CD1c-positive myeloid dendritic cell (primary cell): ENCODE measurements around the gene MOB3B.
"Not testable (repeated sequence)": the region's sequence is repeated elsewhere in the genome, so short reads cannot be mapped to it uniquely, and the experiment has no call there.

Source experiments
- DNase-seq: peaks from one replicate; pipeline ENCODE4 v3.0.0-alpha.2; 2016; ENCODE audit errors: extremely low spot score

The MOB3B gene

DNA sequence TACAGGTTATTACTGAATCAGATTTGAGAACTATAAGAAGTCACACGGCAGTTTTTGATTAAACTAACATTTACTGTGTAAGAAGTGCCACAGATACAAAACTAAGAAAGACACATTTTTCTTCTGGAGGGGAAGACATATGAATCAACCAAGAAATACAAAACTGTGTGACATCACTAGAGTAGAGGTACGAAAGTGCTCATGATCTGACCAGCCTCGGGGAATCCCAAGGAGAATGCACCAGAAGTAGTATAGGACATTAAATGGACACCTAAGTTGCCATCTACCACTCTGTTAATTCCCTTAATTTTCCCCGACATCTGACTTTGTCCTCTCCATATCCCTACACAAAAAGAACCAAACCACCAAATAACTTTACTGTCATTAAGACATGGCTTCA lies 10.8 kb downstream of the MOB3B start:
- DNase-seq = no peak

DNA sequence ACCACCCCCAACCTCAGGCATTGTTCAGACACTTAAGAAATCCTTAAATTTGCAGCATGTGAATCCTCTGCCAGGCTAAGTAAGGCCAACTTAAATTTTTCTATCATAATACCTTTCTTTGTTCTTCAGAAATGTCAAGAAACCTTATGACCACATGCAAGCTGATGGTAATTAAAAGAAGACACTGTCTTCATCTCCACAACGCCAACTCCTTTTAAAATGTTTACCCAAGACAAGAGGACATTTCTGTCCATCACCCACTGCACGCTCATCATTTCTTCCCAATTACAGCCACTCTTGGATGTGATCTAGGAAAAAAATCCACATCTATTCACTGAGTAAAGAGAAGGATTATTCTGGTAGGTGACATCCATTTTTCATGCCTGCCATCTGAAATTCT lies 11.6 kb downstream of the MOB3B start:
- DNase-seq = no peak

DNA sequence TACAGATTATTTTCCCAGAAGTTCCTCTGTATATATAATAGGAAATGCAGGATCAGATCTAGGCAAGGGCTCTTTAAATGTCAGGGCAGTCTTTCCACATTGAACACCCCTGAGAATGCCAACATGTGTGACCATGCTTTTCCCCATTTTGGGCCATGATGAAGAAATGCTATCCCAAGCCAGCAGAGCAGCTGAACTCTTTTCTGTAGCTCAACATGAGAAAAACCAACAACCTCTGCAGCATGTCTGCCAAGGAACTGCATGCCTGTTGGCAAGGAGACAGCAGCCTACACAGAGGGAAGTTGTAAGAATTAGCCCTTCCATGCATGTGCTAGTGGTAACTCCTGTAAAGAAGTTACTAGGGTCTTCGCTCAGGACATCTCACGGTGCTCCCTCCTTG lies 15.1 kb downstream of the MOB3B start:
- DNase-seq = peak; percentile 40

DNA sequence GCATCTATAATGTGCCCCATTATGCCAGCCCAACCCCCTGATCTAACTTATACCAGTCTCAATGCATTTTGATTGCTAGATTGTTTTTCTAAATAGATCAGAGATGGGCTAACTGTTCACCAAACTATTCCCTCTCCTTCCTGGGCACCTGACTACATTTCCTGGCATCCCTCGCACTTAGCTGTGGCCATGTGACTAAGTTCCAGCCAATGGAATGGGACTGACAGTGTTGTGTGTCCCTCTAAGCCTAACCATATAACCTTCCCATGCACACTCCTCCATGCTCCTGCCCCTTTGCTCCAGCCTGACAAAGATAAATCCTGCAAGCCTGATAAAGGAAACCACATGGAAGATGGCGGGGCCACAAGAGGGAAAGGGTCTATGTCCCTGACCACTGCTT lies 17.8 kb downstream of the MOB3B start:
- DNase-seq = no peak

DNA sequence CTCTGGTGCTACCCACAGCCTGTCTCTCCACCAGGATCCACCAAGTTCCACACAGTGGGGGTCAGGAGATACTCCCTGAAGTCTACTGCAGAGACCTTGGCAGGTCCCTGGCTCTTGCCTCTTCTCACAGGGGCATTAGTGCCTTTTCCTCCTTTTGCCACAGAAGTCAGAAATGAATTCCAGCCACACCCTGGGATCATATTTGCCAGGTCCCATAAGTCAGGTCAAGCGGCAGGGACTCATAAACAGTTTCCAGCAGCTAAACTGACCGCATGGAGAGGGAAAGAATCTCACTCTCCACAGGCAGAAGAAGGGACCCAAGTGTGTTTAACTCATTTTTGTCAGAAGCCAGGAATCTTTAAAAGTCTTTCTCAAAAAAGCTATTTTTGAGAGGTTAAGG lies 18.8 kb downstream of the MOB3B start:
- DNase-seq = no peak

DNA sequence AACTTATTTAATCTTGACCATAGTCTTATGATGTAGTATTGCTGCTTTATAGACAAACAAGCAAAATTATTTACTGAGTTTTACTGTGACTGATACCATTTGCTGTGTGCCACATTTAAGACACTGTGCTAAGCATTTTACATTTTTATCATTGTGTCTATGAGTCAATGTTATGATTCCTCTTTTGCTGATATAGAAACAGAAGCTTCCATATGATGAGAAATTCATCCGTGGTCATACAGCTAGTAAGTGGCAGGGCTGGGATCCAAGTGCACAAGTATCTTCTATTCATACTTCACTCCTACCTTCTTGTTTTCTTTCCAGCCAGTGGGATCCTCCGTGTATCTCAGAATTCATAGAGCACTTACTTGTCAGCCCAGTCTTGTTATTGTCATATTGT lies 22.6 kb downstream of the MOB3B start:
- no peak for DNase-seq

DNA sequence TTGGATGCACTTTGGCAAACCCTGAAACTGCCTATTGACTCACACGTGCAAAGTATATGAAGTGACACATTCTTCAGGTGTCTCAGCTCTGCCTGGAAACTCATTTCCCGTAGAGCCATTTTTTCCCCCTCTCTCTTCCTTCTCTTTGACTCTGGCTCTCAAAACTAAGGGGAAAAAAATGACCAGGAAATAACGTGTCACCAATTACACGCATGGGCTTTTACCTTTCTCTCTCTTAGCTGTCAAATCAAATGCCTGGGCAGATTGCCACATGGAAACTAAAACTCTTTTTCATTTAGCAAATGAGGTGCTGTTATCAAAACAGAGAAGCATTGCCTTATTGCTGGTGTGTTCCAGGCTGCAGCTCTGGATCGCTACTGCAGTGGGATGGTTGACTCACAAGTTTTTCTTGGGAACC lies 23.9 kb downstream of the MOB3B start:
- no peak for DNase-seq

DNA sequence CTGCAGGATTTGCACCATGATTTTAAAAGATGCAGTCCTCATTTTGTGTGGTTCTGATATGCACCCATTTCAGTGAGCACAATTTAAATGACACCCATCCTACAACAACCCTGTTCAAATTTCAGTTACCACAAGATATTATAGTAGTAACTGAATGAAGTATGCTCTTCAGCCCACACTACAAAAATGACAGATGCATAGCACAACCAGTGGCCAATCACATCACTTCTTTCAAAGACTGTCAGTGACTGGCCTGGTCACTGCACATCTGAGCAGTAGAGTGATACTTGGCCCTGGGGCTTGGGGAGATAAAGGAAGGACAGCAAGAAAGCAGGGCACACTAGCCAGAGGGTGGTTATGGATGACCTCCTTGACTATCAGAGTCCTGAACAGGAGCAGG lies 25.4 kb downstream of the MOB3B start:
- DNase-seq = no peak

DNA sequence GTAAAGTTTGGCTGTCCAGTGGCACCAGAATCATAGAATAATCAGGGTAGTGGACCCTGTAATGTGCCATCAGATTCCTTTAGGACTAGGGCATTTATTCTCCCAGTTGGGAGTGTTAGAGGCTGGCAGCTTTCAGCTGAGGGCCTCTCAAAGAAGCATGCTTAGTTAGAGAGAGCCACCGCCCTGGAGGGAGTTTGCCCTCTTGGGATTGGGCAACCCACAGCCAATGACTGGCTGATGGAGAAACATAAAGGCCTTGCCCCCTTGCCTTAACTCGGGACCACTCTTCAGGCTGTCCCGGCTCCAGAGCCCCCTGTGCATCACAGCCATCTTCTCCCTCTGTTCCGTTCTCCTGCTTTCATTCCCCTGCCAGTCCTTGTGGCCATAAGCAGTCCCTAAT lies 26.0 kb downstream of the MOB3B start:
- no peak for DNase-seq

DNA sequence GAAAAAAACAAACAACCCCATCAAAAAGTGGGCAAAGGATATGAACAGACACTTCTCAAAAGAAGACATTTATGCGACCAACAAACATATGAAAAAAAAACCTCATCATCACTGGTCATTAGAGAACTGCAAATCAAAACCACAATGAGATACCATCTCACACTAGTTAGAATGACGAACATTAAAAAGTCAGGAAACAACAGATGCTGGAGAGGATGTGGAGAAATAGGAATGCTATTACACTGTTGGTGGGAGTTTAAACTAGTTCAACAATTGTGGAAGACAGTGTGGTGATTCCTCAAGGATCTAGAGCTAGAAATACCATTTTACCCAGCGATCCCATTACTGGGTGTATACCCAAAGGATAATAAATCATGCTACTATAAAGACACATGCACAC lies 28.7 kb downstream of the MOB3B start:
- not testable (repeated sequence) for DNase-seq

DNA sequence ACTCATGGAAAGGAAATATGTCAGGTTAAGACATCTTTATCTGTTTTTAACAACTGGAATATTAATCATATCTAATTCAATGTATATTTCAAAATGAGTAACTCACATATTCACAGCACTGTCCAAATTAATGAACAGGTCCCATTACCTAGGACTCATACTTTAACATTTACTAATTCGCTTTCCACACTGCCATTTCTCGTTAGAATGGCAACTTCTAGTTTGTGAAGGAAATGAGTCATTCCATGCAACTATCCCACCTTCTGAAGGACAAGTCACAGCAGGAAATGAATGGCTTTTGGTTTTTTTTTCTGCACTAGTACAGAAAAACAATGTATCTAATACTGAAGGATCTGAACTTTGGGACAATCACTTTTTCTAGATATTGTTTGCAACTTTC lies 30.2 kb downstream of the MOB3B start:
- DNase-seq = peak; percentile 73

DNA sequence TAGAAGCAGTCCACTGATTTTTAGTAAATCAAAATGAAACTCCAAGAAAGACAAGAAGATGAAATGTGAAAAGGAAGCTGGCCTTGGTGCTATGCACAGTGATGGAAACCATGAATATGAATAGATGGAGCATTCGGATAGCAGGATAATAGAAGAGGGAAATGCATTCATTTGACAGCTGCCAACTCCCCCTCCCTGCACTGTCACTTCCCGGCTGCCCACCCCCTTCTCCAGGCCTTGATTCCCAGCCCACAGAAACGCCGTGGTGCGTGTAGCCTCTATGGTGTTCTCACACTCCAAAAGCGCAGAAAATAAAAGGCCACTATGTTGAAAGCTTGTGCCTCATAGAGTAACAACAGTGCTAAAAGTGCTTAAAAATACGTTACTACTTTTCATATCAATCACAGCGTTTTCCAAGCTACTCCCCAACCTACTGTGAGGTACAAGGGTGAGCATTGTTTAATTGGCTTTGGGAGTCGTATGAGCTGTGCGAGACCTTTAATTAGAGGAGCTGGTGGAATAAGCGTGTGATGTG lies 31.7 kb downstream of the MOB3B start:
- no peak for DNase-seq

DNA sequence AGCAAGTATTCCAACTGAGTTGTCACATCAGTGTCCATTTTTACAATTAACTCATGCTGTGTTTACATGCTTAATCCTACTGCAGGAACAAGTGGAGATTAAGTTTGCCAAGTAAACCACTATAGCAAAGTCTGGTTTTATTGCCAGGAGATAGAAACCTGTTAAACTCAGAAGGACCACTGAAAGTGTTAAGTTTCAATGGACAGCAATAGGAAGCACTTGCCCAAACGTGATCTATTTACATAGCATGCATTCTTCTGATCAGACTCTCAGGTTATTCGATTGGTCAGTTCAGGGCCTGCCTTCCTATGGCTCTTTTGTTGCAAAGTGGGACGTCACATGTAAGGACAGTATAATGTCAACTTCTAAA lies 33.5 kb downstream of the MOB3B start:
- no peak for DNase-seq

DNA sequence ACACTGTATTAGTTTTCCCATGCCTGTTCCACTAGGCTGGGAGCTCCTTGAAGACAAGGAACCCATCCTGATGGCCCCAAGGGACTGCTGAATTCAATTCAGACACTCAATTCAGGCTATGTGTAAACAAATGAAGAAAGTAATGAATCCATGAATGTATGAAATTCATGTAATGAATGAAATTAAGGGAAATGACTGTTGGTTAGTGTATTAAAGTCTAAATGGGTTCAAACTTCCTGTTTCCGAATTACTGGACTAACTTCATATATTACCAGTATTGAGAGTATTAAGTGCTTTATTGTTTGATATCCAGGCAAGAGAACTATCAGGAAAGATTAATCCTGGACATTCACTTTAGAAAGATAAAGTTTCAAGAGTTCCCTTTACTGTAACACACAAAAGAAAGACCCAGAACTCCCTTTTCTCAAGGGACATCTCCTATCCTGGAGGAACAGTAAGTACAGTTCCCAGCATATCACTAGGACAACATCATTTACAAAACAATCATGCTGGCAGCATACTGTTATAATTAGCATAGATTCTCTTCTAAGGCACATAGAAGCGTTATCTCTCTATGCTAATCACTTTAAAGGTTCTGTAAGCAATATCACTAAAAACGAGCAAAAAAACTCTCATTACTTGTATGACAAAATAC lies 34.0 kb downstream of the MOB3B start:
- DNase-seq = peak; percentile 44

DNA sequence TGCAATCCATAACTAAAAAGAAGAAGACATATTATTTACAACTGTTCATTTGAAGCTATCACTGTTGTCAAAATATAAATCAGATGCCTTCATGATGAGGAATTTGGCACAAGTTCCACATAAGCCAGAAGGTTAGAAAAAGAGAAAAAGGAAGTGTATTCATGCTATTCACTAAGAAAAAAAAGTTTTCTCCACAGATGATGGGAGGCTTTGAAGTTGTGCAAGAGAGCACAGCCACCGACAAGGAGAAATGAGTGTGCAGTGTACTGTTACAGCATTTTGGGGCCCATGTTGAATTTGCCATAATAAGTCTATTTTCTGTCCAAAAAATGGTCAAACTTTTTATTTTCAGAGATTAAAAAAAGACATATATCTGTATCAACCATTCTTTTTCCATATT lies 38.5 kb downstream of the MOB3B start:
- DNase-seq = peak; percentile 62

DNA sequence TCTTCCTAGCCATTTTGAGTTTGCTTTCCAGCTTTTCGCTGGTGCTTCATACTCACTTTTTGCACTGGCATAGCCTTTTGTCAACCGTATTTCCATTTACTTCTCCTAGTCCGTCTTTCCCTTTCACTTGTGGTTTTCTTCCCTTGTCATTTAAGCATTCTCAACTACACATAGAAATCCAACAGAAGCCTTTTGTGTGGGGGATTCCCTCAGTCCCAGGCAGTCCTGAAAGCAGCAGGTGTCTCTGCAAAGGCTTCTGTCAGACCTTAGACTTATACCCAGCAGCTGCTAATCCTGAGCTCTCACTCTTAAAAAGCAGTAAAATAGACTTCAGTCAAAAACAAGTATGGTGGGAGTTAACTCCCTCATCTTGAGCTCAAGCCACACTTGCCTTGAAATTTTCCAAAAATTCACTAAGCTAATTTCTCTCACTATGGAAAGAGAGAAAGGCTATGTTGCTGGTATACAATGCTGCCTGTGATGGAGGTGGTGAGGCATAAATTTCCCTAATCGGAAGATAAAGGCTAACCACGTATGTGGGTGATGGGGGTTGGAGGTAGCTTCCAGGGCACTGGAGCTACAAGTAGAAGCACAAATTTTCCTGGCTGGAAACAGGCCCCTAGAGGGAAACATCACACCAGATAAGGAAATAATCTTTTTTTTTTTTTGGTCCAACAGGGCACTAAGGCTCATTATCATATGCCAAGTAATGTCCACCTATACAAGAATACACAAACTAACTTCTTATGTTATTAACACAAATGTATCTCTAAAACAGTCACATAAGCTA lies 40.3 kb downstream of the MOB3B start:
- no peak for DNase-seq

DNA sequence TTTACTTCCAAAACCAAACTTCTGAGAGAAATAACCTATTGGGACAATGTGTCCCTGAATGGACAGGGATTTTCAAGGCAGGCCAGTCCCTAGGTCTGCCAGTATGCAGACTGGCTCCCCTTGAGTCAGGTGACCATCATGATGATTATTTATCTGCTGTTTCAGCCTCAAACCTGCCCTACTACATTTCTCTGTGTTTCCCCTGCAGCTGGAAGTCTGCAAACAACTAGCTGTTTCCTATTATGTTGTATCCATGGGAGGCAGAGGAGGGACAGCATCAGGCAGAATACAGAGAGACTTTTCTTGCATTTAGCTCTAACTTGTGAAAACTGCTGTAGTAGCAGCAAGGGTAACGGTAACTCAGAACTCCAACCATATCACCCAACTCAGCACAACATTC lies 41.7 kb downstream of the MOB3B start:
- no peak for DNase-seq

DNA sequence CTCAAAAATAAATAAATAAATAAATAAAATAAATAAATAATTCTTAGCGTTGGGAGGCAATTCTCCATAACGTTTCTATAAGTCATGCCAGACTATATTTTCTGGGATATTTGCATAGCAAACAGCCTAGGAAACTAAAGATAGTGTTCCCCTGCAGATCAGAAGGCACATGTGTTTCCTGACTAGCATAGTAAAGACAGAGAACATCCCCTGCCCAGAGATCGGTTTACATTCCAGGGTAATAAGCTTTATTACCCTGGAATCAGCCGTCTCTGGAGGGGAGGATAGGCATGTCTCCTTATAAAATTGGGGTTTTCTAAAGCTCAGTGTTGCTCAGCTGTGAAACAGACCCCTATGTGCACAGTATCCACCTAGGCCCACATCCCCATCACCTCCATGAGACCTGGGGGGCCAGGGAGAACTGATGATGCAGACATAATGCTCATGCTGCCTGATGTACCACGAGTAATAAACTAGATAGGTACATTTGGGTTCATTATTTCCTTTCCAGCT lies 42.4 kb downstream of the MOB3B start:
- DNase-seq = no peak

DNA sequence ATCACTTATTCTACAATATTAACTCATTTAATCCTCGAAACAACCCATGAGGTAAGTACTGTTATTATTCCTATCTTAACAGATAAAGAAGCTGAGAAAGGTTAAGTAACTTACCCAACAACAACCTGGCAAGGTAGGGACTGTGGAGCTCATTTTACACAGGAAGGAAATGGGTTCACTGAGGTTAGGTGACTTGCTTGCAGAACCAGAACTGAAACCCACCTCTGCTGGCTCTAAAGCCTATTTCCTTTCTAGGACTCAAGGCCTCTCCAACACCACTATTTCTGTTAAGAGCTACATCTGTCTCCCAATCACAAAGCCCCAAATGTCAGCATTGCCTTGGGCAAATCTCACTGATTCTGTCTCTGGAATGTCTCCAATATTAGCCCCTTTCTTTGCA lies 44.5 kb downstream of the MOB3B start:
- DNase-seq = peak; percentile 43

DNA sequence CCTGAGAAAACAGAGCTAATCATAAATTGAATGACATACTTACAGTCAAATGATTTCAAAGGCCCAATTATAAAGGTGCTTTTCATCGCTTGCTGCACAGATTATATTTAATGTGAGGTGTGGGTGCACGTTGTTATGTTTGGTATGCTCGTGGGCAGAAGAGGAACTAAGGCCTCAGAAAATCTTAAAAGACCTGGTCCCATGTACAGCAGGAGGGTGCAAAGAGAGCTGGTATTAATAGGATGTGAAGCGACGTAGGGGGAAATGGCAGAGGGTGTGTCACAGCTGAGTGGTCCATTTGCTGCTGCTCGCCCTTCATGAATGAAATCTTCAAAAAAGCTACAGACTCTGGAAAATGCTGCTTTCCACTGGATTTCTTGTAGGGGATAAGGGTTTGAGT lies 46.0 kb downstream of the MOB3B start:
- DNase-seq = no peak

DNA sequence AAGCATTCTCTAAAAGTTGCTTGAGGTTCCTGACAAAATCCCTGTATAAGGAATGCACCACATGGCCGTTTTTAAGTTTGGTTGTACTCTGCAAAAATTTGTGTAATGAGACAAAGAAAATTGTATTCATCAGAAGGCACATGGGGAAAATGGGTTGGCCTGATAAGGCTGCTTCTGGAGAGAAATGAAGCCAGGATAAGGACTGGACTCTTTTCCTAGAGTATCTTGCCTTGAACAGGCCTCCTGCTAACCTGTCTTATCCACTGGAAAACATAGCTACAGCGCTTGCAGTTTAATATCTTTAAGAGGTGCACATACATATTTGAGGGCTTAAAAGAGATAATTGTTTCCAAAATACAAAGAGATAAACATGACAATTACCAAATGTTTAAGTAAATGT lies 46.9 kb downstream of the MOB3B start:
- no peak for DNase-seq

DNA sequence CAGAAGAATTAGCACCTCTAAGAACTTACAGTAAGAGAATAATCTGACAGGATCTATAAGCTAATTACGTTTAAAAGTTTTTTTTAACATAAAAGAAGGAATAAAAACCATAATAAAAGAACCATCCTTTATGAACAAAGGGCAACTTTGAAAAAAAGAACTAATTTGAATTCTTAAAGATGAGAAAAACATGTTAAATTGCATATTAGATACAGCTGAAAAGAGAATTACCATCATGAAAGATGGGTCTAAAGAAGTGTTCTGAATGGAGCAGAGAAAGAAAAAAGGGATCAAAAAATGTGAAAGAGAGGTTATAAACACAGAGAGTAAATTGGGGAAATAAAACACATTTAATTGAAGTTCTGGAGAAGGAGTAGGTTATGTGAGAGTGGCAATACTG lies 51.3 kb downstream of the MOB3B start:
- no peak for DNase-seq

DNA sequence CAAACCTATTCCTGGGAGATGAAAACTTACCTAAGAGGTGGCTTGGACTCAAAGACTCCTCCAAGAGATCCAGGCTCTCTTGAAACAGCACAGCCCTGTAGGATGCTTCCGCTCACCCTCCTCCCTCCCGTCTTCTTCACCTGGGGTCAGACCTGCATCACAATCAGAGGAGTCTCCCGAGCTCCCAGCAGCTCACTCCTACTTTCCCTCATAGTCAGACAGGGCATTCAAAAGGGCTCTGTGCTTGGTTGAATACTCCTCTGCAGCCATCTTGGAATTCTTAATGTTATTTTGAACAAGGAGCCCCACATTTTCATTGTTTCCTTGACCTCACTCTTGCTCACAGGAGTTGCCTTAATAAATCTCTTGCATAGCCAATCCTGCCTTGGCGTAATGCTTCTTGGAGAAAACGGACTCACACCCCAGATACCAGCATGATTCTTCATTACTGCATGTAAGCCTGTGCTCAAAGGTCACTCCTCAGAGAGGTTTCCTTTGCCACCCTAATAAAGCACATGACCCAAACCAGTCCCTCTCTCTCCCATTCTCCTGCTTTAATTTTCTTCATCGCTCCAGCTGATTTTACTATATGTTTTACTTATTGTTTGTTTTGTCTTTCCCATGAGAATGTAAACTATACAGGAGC lies 52.6 kb downstream of the MOB3B start:
- no peak for DNase-seq
